ENCODE data around the gene CLCN1.
A peak's percentile ranks its signal among the peaks of the same experiment; 100 is the strongest.

CLCN1 gene

DNA sequence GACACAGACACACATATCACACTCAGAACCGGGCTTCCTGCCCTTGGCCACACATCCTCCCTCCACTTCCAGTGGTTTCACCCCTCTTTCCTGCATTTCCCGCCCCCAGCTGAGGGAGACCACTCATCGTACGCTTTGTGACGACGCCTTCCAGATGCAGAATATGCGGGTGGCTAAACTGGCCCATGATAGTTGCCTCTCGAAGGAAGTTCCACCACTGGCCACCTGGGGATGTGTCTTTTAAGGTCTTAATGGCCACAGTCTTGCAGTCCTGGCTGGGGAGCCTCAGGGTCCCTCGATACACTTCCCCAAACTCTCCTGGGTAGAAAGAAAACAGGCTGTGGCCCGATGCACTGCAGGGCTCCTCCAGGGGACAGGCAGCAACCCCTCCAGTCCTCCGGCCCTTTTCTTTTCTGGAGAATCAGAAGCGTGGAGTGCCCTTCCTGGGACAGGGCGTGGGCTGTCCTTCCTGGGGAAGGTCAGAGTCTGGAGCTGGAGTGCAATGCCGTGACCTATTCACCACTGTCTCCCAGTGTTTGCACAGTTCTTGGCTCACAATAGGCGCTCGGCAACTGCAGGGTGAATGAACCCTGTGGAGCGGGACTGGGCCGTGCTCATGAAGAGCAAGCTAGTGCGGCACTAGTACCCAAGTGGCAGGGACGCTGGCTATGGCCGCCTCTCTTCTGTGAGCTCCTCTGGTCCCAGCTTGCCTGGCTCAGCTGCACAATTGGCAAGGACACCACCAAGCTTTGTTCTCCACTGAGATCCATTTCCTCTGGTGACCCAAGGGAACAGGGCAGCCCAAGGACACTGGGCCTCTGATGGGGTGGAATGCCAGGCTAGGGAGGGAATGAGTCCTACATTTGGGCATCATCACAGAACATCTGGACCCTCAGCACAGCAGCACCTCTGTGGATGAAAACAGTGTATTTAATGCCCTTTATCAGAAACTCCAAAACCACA, 79.6 kb downstream of the CLCN1 start:
- peak overlapping the region; percentile 0; the same call in 1 of the 2 replicates for H3K27ac ChIP-seq

DNA sequence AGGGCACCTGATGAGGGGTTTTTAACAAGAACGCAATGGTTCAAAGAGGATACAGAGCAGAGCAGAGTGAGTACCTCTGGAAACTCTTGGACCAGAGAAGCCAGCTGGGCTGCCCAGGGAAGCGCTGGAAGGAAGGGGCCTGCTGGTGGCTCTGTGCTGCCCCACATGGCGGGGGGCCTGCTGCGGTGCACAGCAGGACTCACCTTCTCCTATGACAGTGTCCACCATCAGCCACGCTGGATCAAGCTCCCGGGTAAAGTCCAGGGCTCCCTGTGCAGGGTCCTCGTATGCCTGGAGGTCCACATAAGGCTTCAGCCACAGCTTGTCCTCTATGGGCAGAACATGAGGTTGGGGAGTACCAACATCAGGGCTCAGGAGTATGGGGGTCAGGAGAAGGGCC, 80.3 kb downstream of the CLCN1 start:
- no peak for TF ChIP-seq ZFX (IDR thresholded peaks at IDR 0.05)
- no peak for TF ChIP-seq CTCF (conservative IDR thresholded peaks at IDR 0.05)
- H3K27ac ChIP-seq = no peak overlapping the region

More for the DNA sequence above, 79.6 kb downstream of the CLCN1 start:
- no peak for TF ChIP-seq CTCF (conservative IDR thresholded peaks at IDR 0.05)
- no peak for TF ChIP-seq ZFX (IDR thresholded peaks at IDR 0.05)

- TF ChIP-seq ZFX (IDR thresholded peaks at IDR 0.05) (no peak), CTCF (conservative IDR thresholded peaks at IDR 0.05) (no peak)
- H3K27ac ChIP-seq = no peak overlapping the region
Measured at GRCh38 chr7:143396625-143397556, 81.0 kb downstream of the CLCN1 start.

GRCh38 chr7:143397710-143398530, 82.0 kb downstream of the CLCN1 start:
- no peak for TF ChIP-seq CTCF (conservative IDR thresholded peaks at IDR 0.05)
- TF ChIP-seq ZFX (IDR thresholded peaks at IDR 0.05) = no peak
- H3K27ac ChIP-seq = no peak overlapping the region

GRCh38 chr7:143398616-143399015, 82.7 kb downstream of the CLCN1 start:
- H3K27ac ChIP-seq = no peak overlapping the region

GRCh38 chr7:143399151-143399550, 83.2 kb downstream of the CLCN1 start:
- no peak for TF ChIP-seq CTCF (conservative IDR thresholded peaks at IDR 0.05)
- TF ChIP-seq ZFX (IDR thresholded peaks at IDR 0.05) = no peak

More at GRCh38 chr7:143398616-143399015, 82.7 kb downstream of the CLCN1 start:
- TF ChIP-seq CTCF (conservative IDR thresholded peaks at IDR 0.05) = no peak
- no peak for TF ChIP-seq ZFX (IDR thresholded peaks at IDR 0.05)

More at GRCh38 chr7:143399151-143399550, 83.2 kb downstream of the CLCN1 start:
- H3K27ac ChIP-seq = no peak overlapping the region

All from C4-2B (cell line).